HG02973 (cell line): ENCODE measurements around the gene PPL.

Source experiments
- ATAC-seq: cut with Tn5 transposase; IDR thresholded peaks from one replicate; pipeline ENCODE4 v1.9.1; 2021; ENCODE audit warnings: moderate library complexity; ENCODE audit not compliant: unreplicated experiment

The PPL gene

GRCh38 chr16:4836727-4837126 is 100.2 kb downstream of the PPL start:
- no peak for ATAC-seq

DNA sequence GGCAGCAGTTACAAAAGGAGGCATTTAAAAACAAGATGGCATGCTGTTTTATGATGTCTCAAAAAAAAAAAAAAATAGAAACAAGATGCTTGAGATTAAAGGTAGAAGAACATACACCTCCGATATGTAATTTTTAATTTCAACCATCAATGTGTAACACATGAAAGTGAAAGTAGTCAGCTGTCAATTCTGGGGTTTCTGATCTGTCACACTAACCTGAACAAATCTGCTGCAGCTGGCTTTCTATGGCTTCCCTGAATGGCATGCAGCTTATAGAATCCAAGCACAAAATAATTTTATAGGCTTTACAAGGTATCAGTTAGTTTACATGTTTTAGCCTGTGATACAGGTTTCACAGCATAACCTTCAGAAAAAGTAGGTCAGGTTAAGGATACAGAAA is 103.4 kb downstream of the PPL start:
- ATAC-seq = no peak

DNA sequence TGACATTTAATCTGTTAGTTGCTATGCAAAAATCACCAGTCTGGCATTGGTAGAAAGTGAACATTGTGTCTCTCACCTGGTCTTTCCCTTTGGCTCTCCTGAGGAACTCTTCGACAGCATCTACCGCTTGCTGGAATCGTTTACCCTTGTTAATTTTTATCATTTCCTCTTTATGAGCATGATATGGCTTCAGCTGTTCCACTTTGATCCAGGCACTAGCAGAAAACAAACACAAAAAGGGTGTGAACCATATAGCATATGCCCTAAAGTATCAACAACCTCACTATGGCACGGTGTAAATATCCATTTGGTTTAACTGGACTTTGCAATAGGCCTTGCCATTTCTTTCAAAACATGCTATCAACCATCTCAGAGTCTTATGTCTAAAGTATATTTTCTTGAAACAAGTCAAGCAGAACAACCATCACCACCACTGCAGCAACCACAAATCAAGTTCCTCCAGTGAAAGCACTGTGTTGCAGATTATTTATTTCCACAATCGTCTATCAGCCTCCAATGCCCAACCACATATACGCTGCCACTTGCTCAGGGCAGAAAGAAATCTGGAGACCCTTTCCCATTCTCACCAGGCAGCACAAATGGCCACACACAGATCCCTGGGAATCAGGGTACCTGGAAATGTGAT is 104.1 kb downstream of the PPL start:
- ATAC-seq = no peak
